H1 (cell line): Measurements from ENCODE around the gene TTC39A. TPM values are rescaled to one million over a fixed set of nuclear protein-coding genes. Genes with fewer than 3 reads are reported as not detected.

Source experiments
- CTCF ChIA-PET: fragments of 300-600 bp; sonication (Branson Sonifier 250); formaldehyde crosslinking; loops from one replicate; lab custom pipeline; 2021; ENCODE audit not compliant: partially characterized antibody; lab: Charles Lee
- POLR2A ChIA-PET: fragments of 300-600 bp; sonication (Branson Sonifier 250); formaldehyde crosslinking; loops from one replicate; lab custom pipeline; 2021; ENCODE audit warnings: inconsistent platforms; ENCODE audit not compliant: partially characterized antibody; lab: Charles Lee
- DNase-seq, 2 experiments: peaks; one replicate each; pipeline versions ENCODE4 v3.0.0 to v3.0.0-alpha.2; 2010 to 2022; ENCODE audit warnings: low spot score in 2 of 2, low read depth in 1 of 2, mixed read lengths in 1 of 2
- FAIRE-seq: peaks from 2 replicates; lab custom pipeline; 2011; peaks lifted over from hg19 to GRCh38; lab: Jason Lieb, UNC
- H2AFZ ChIP-seq: 2 replicates; pipeline ENCODE4 v1.8.1; 2012; ENCODE audit warnings: low read length, inconsistent platforms
- H2AK5ac ChIP-seq: 2 replicates; pipeline ENCODE4 v1.6.1; 2013; ENCODE audit warnings: low read depth, low read length
- H2BK120ac ChIP-seq: replicated peaks from 2 replicates; pipeline ENCODE3; 2013; ENCODE audit warnings: low read depth, low read length, inconsistent platforms
- H2BK12ac ChIP-seq: 2 replicates; pipeline ENCODE4 v1.6.1; 2013; ENCODE audit warnings: low read depth, low read length
- H2BK15ac ChIP-seq: 2 replicates; pipeline ENCODE4 v1.6.1; 2013; ENCODE audit warnings: low read length
- H2BK20ac ChIP-seq: 2 replicates; pipeline ENCODE4 v1.6.1; 2013; ENCODE audit warnings: low read length
- H2BK5ac ChIP-seq: 2 replicates; pipeline ENCODE4 v1.6.1; 2013; ENCODE audit warnings: low read depth, low read length
- H3K14ac ChIP-seq: 2 replicates; pipeline ENCODE4 v1.6.1; 2013; ENCODE audit warnings: inconsistent platforms; ENCODE audit not compliant: insufficient read length
- H3K18ac ChIP-seq: 2 replicates; pipeline ENCODE4 v1.6.1; 2013; ENCODE audit warnings: low read length; ENCODE audit errors: extremely low read depth
- H3K23ac ChIP-seq: 2 replicates; pipeline ENCODE4 v1.6.1; 2013; ENCODE audit warnings: inconsistent platforms; ENCODE audit not compliant: insufficient read length
- H3K23me2 ChIP-seq: 2 replicates; pipeline ENCODE4 v1.6.1; 2013; ENCODE audit warnings: low read depth, low read length
- H3K27ac ChIP-seq: 2 replicates; pipeline ENCODE4 v1.6.1; 2011; ENCODE audit warnings: low read depth, low read length, inconsistent platforms
- H3K27me3 ChIP-seq, 4 experiments: replicated peaks in 1 of 4; 1 replicate in 1 of 4; 2 replicates in 3 of 4; pipeline versions ENCODE4 v1.6.1 to v1.8.1; 2011 to 2013; ENCODE audit warnings: low read length in 3 of 4, mild to moderate bottlenecking in 3 of 4, inconsistent platforms in 2 of 4, mixed read lengths in 2 of 4, moderate library complexity in 1 of 4; ENCODE audit not compliant: control insufficient read depth in 3 of 4, insufficient read depth in 3 of 4; ENCODE audit errors: extremely low read depth in 1 of 4
- H3K36me3 ChIP-seq, 4 experiments: 2 replicates each; pipeline versions ENCODE4 v1.6.1 to v1.8.1; 2011 to 2013; ENCODE audit warnings: mild to moderate bottlenecking in 4 of 4, low read length in 3 of 4, moderate library complexity in 2 of 4, control low read depth in 1 of 4, inconsistent platforms in 1 of 4; ENCODE audit not compliant: insufficient read depth in 4 of 4, control insufficient read depth in 2 of 4
- H3K4ac ChIP-seq: replicated peaks from 2 replicates; pipeline ENCODE3; 2013; ENCODE audit warnings: low read length, low read depth, mixed read lengths, inconsistent platforms; ENCODE audit not compliant: insufficient read length
- H3K4me1 ChIP-seq, 4 experiments: replicated peaks in 1 of 4; 1 replicate in 1 of 4; 2 replicates in 3 of 4; pipeline versions ENCODE4 v1.6.1 to v1.8.1; 2011 to 2013; ENCODE audit warnings: low read length in 3 of 4, inconsistent platforms in 2 of 4, mixed read lengths in 1 of 4; ENCODE audit not compliant: insufficient read depth in 4 of 4, control insufficient read depth in 3 of 4
- H3K4me2 ChIP-seq, 2 experiments: 2 replicates each; pipeline versions ENCODE4 v1.6.1 to v1.8.1; 2011 to 2013; ENCODE audit warnings: low read depth in 2 of 2, low read length in 2 of 2, control low read depth in 1 of 2, inconsistent platforms in 1 of 2, mild to moderate bottlenecking in 1 of 2; ENCODE audit not compliant: insufficient read depth in 1 of 2
- H3K4me3 ChIP-seq, 4 experiments: fragments of 200-600, 300-600 bp in 1 of 4; sonication (generic), shearing (Covaris generic), sonication (Bioruptor Twin) in 1 of 4; 2 replicates each; pipeline versions ENCODE4 v1.5.1 to v1.8.1; 2011 to 2016; ENCODE audit warnings: low read length in 4 of 4, low read depth in 3 of 4, control low read depth in 2 of 4, inconsistent platforms in 2 of 4, mild to moderate bottlenecking in 2 of 4, mixed read lengths in 1 of 4, moderate library complexity in 1 of 4; ENCODE audit not compliant: insufficient read depth in 2 of 4; ENCODE audit errors: extremely low read depth in 1 of 4
- H3K56ac ChIP-seq: replicated peaks from 2 replicates; pipeline ENCODE3; 2013; ENCODE audit warnings: low read depth, mild to moderate bottlenecking, mixed read lengths, low read length, inconsistent platforms; ENCODE audit not compliant: insufficient read length
- H3K79me1 ChIP-seq: 2 replicates; pipeline ENCODE4 v1.6.1; 2013; ENCODE audit warnings: low read depth, low read length, control low read depth
- H3K79me2 ChIP-seq, 2 experiments: 2 replicates each; pipeline versions ENCODE4 v1.6.1 to v1.8.1; 2012 to 2013; ENCODE audit warnings: low read length in 2 of 2, mild to moderate bottlenecking in 2 of 2, inconsistent platforms in 1 of 2; ENCODE audit not compliant: insufficient read depth in 2 of 2, control insufficient read depth in 1 of 2
- H3K9ac ChIP-seq, 4 experiments: replicated peaks in 1 of 4; 1 replicate in 1 of 4; 2 replicates in 3 of 4; pipeline versions ENCODE4 v1.6.1 to v1.8.1; 2011 to 2013; ENCODE audit warnings: low read depth in 3 of 4, low read length in 3 of 4, control low read depth in 2 of 4, mild to moderate bottlenecking in 2 of 4, moderate library complexity in 2 of 4, inconsistent platforms in 1 of 4; ENCODE audit errors: extremely low read depth in 1 of 4
- H3K9me3 ChIP-seq, 2 experiments: 2 replicates each; pipeline versions ENCODE4 v1.6.1 to v1.8.1; 2012 to 2013; ENCODE audit warnings: mild to moderate bottlenecking in 2 of 2, moderate library complexity in 2 of 2, control low read depth in 1 of 2, inconsistent platforms in 1 of 2, low read depth in 1 of 2, low read length in 1 of 2, mixed read lengths in 1 of 2; ENCODE audit not compliant: insufficient read depth in 2 of 2
- H4K20me1 ChIP-seq, 2 experiments: replicated peaks in 1 of 2; 2 replicates each; pipeline versions ENCODE3 to v1.8.1; 2011 to 2013; ENCODE audit warnings: inconsistent platforms in 2 of 2, low read length in 2 of 2, mild to moderate bottlenecking in 1 of 2; ENCODE audit not compliant: insufficient read depth in 2 of 2, control insufficient read depth in 1 of 2
- H4K5ac ChIP-seq: 2 replicates; pipeline ENCODE4 v1.6.1; 2013; ENCODE audit warnings: low read length, low read depth, mixed read lengths, inconsistent platforms; ENCODE audit not compliant: insufficient read length
- H4K8ac ChIP-seq: 2 replicates; pipeline ENCODE4 v1.8.0; 2013; ENCODE audit warnings: mild to moderate bottlenecking, moderate library complexity, low read length, inconsistent platforms; ENCODE audit not compliant: insufficient read depth; ENCODE audit errors: extremely low read depth
- H4K91ac ChIP-seq: replicated peaks from 2 replicates; pipeline ENCODE3; 2013; ENCODE audit warnings: low read length, mixed read lengths, inconsistent platforms; ENCODE audit not compliant: insufficient read length
- HDAC2 ChIP-seq, 2 experiments: fragments of 300-600 bp in 1 of 2; sonication (generic) in 1 of 2; IDR thresholded peaks; 2 replicates each; pipeline ENCODE4 v1.6.1; 2011 to 2012; ENCODE audit warnings: low read depth in 2 of 2, low read length in 2 of 2, mild to moderate bottlenecking in 2 of 2, moderate library complexity in 2 of 2, borderline replicate concordance in 1 of 2, inconsistent platforms in 1 of 2
- KDM4A ChIP-seq: IDR thresholded peaks from one replicate; pipeline ENCODE4 v1.7.1; 2012; ENCODE audit warnings: low read depth, mild to moderate bottlenecking, moderate library complexity, low read length, inconsistent platforms; ENCODE audit not compliant: severe bottlenecking
- KDM5A ChIP-seq: fragments of 200-600 bp; IDR thresholded peaks from 2 replicates; pipeline ENCODE4 v1.7.1; 2012; ENCODE audit warnings: mild to moderate bottlenecking, low read length, inconsistent platforms, mixed read lengths
- WGBS, 2 experiments: shearing (Covaris generic) in 1 of 2; methylation state at CpG; one replicate each; pipeline versions ENCODE4 v1.1.6 to v1.1.7; 2013 to 2015; ENCODE audit warnings: low lambda C conversion rate in 2 of 2, mixed read lengths in 2 of 2, inconsistent platforms in 1 of 2, low coverage in 1 of 2, missing lambda C conversion rate in 1 of 2; ENCODE audit not compliant: insufficient replicate concordance in 2 of 2, insufficient coverage in 1 of 2, insufficient read length in 1 of 2; ENCODE audit errors: extremely low coverage in 1 of 2, missing lambda C conversion rate in 1 of 2; 5-methylcytosine and 5-hydroxymethylcytosine counted together
- polyA plus RNA-seq, 7 experiments: library from polyadenylated mRNA; depleted of rRNA in 3 of 7; stranded (reverse) in 5 of 7; unstranded in 2 of 7; fragments of >200 nt in 5 of 7; fragments of 200-250 nt in 2 of 7; gene quantifications; 1 replicate in 5 of 7; 2 replicates in 1 of 7; 4 replicates in 1 of 7; pipeline versions ENCODE4 v1.2.1 to v1.2.3, GENCODE V29; 2011 to 2013; ENCODE audit warnings: missing spikeins in 2 of 7, mixed read lengths in 2 of 7
- total RNA-seq: library from RNA; stranded (reverse); fragmentation: NEBNext Ultra II Directional; extraction: Animal tissue kit (Norgen Biotek cat#: 25700); gene quantifications from 2 replicates; pipeline ENCODE4 v1.2.1, GENCODE V29; 2021

TTC39A gene
- total and polyA plus RNA-seq, 2 of the 8 experiments (the other 6 are each of a cell fraction or from before 2014, with no cell fraction given), result 5.5 to 5.8 TPM

- Histone ChIP-seq H3K9me3 (no peaks in the 10 kb centered on the region), H3K4ac (no peak overlapping the region), H2AK5ac (no peak overlapping the region), H3K14ac (no peak overlapping the region), H3K4me3 (no peak overlapping the region), H2AFZ (no peak overlapping the region), H3K23ac (no peak overlapping the region), H2BK120ac (no peak overlapping the region), H3K4me2 (no peak overlapping the region), H3K18ac (no peak overlapping the region), H4K8ac (no peak overlapping the region), H3K4me1 (peaks cover 0 to 4% (median 3%) of the 10 kb centered on the region in 4 experiments; a peak in 6 of 7 replicates), H2BK15ac (no peak overlapping the region), H3K36me3 (no peaks in the 10 kb centered on the region; a peak in 1 of 8 replicates), H3K9ac (no peak overlapping the region; a peak in 1 of 7 replicates), H4K20me1 (peaks cover 3 to 11% of the 10 kb centered on the region in 2 experiments), H3K23me2 (no peaks in the 10 kb centered on the region), H2BK12ac (no peak overlapping the region), H2BK20ac (no peak overlapping the region), H3K27me3 (no peaks in the 10 kb centered on the region), H4K5ac (no peak overlapping the region), H3K56ac (no peak overlapping the region), H4K91ac (no peak overlapping the region), H3K79me1 (peaks cover 6% of the 10 kb centered on the region), H3K27ac (no peak overlapping the region), H2BK5ac (no peak overlapping the region), H3K79me2 (peaks cover 0 to 95% of the 10 kb centered on the region in 2 experiments; a peak in 3 of 4 replicates)
- ChIA-PET CTCF (no interaction called here), POLR2A (interaction anchor here (1.3 kb wide), 1 partner anchor 64 kb away, joined by 3 read pairs; no protein-coding TSS in a partner anchor)
- WGBS, 2 experiments, result 88% methylated on average over 4 of the region's 4 CpGs; no CpG with 5 or more reads in 1 of the 2 experiments
- no peak for FAIRE-seq
- DNase-seq, result no peak
- no peak for TF ChIP-seq HDAC2 (IDR thresholded peaks at IDR 0.05; ENCODE audit: borderline replicate concordance in 1 of 2, low read depth in 2 of 2, low read length in 2 of 2)
- no peak for TF ChIP-seq KDM4A
- TF ChIP-seq KDM5A, result no peak
Measured at GRCh38 chr1:51242546-51242945, 87.8 kb downstream of the TTC39A start.
